ENCODE data around the gene OR6C2.
"Not testable (repeated sequence)": the region's sequence is repeated elsewhere in the genome, so short reads cannot be mapped to it uniquely, and the experiment has no call there.

OR6C2 gene

DNA sequence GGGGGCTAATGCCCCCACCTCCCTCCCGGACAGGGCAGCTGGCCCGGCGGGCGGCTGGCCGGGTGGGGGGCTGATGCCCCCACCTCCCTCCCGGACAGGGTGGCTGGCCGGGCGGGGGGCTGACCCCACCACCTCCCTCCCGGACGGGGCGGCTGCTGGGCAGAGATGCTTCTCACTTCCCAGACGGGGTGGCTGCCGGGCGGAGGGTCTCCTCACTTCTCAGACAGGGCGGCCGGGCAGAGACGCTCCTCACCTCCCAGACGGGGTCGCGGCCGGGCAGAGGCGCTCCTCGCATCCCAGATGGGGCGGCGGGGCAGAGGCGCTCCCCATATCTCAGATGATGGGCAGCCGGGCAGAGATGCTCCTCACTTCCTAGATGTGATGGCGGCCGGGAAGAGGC is 35.3 kb downstream of the OR6C2 start:
- DNase-seq, result not testable (repeated sequence)

DNA sequence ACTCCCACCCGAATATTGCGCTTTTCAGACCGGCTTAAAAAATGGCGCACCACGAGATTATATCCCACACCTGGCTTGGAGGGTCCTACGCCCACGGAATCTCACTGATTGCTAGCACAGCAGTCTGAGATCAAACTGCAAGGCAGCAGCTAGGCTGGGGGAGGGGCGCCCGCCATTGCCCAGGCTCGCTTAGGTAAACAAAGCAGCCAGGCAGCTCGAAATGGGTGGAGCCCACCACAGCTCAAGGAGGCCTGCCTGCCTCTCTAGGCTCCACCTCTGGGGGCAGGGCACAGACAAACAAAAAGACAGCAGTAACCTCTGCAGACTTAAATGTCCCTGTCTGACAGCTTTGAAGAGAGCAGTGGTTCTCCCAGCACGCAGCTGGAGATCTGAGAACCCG is 40.4 kb downstream of the OR6C2 start:
- not testable (repeated sequence) for DNase-seq

DNA sequence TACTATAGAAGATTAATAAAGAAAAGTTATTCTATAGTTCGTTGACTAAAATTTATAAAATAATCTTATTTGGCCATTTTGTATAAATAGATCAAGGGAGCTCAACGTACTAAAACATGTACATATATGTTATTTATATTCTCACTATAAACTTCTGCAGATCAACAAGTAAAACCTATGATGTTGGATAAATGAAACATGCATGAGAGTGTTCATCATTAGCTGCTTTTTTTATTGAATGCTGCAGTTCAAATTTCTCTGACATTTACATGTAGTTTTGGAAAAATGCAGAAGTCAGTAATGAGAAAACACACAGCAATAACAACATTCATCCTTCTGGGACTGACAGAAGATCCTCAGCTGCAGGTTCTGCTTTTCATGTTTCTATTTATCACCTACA is 48.2 kb downstream of the OR6C2 start, which contains the start of gene OR6C68:
Gene OR6C68, plus strand, starts transcription at position 301 of the 400 bp plus-strand sequence. Its CDS starts 0 bp downstream, at position 301.
- no peak for DNase-seq

DNA sequence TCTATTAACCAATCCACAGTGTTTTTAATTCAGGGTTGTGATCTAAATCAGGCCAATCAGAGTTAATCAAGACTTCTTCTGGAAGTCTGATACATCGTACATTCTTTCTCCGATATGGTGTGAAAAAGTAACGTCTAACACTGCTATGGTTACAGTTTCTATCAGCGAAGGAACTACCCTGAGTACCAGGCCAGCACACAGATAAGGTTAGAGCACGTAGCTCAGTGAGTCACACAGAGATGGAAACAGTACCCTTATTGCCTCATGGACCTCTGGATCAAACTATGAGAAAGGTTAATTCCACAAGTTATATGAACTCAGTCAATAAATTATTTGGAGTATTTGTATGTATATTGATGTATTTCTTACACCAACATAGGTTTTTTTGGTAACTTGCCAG is 51.6 kb downstream of the OR6C2 start:
- no peak for DNase-seq

DNA sequence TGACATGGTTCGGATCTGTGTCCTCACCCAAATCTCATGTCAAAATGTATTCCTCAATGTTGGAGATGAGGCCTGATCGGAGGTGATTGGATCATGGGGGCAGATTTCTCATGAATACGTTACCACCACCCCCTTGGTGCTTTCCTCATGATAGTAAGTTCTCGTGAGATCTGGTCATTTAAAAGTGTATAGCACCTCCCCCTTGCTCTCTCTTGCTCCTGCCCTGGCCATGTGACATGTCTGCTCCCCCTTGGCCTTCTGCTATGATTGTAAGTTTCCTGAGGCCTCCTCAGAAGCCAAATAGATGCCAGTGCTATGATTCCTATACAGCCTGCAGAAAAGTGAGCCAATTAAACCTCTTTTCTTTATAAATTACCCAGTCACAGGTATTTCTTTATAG is 55.4 kb downstream of the OR6C2 start:
- no peak for DNase-seq

DNA sequence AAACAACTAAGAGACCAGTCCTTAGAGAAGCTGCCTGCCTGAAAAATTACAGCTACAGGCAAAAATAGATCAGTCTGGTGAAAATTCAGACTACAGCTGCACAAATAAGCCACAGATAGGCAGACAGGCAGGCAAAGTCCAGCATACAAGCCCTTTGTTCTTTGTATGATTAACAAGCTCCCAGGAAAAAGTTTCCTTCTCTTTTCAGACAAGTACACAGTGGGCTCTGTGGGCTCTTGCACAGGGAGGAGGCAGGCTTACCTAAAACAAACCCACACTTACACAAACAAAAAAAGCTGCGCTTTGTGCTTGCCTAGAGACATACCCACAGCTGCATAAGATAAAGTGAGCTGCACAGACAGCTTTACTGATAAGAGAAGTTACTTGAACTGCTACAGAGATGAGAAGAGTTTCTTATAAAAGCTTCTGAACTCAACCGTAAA is 56.0 kb downstream of the OR6C2 start:
- no peak for DNase-seq

DNA sequence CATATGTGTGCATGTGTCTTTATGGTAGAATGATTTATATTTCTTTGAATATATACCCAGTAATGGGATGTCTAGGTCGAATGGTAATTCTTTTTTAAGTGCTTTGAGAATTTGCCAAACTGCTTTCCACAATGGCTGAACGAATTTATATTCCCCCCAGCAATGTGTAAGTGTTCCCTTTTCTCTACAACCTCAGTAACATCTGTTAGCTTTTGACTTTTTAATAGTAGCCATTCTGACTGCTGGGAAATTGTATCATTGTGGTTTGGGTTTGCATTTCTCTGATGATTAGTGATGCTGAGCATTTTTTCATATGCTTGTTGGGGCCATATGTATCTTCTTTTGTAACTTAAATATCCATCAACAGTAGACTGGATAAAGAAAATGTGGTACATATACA is 57.7 kb downstream of the OR6C2 start:
- no peak for DNase-seq

All from midbrain (tissue), 1 donor.